HepG2 (cell line): ENCODE data around the gene ZNF217. TPM values are rescaled to one million over a fixed set of nuclear protein-coding genes. Genes with fewer than 3 reads are reported as not detected.

Source experiments
- ATAC-seq: fragments of 200-7000 bp; cut with Tn5 transposase; 3 replicates; pipeline ENCODE4 v1.9.1; 2020; ENCODE audit warnings: mild to moderate bottlenecking, moderate library complexity
- BruUV-seq: library from RNA; stranded (reverse); fragments of 400-500 nt; replicated peaks from 2 replicates; lab custom pipeline; 2021; lab: Mats Ljungman, UMichigan
- CTCF ChIA-PET: fragments of 300-600 bp; formaldehyde crosslinking; extraction: SDS; loops from one replicate; lab custom pipeline; 2021; ENCODE audit warnings: low total read pairs, inconsistent platforms, low intra/inter-chr PET ratio; lab: Yijun Ruan, JAX
- POLR2A ChIA-PET: fragments of 350-600 bp; sonication (Branson Sonifier 250); formaldehyde crosslinking; loops from one replicate; lab custom pipeline; 2020; ENCODE audit warnings: antibody characterized with exemption, inconsistent platforms; lab: Yijun Ruan, JAX
- DNase-seq: peaks from one replicate; pipeline ENCODE4 v3.0.0-alpha.2; 2015; ENCODE audit warnings: low spot score
- FAIRE-seq: peaks from 3 replicates; lab custom pipeline; 2011; peaks lifted over from hg19 to GRCh38; lab: Jason Lieb, UNC
- H2AFZ ChIP-seq: one replicate; pipeline ENCODE4 v1.6.1; 2011; ENCODE audit warnings: low read length, inconsistent platforms
- H3K27ac ChIP-seq: fragments of 300-600 bp; 3 replicates; pipeline ENCODE4 v1.8.0; 2011; ENCODE audit warnings: mixed run types, mild to moderate bottlenecking, mixed read lengths, low read length, inconsistent platforms; ENCODE audit not compliant: insufficient read depth; ENCODE audit errors: extremely low read length
- H3K27me3 ChIP-seq, 2 experiments: fragments of 200-600 bp in 1 of 2; 2 replicates in 1 of 2; 3 replicates in 1 of 2; pipeline versions ENCODE4 v1.6.0 to v1.8.0; 2011; ENCODE audit warnings: low read length in 2 of 2, mild to moderate bottlenecking in 2 of 2, moderate library complexity in 2 of 2, inconsistent platforms in 1 of 2; ENCODE audit not compliant: insufficient read depth in 2 of 2, control insufficient read depth in 1 of 2
- H3K36me3 ChIP-seq, 2 experiments: fragments of 200-600 bp in 1 of 2; replicated peaks in 1 of 2; 2 replicates in 1 of 2; 3 replicates in 1 of 2; pipeline versions ENCODE4 v1.5.1 to v1.8.0; 2011; ENCODE audit warnings: low read length in 2 of 2, inconsistent platforms in 1 of 2; ENCODE audit not compliant: insufficient read depth in 2 of 2, control insufficient read depth in 1 of 2
- H3K4me1 ChIP-seq: 2 replicates; pipeline ENCODE4 v1.5.1; 2012; ENCODE audit warnings: low read length, inconsistent platforms; ENCODE audit not compliant: insufficient read depth
- H3K4me2 ChIP-seq: 2 replicates; pipeline ENCODE4 v1.6.0; 2011; ENCODE audit warnings: low read depth, low read length, inconsistent platforms
- H3K4me3 ChIP-seq, 3 experiments: fragments of 200-600 bp in 1 of 3; sonication (generic), shearing (Covaris generic) in 1 of 3; replicated peaks in 1 of 3; 2 replicates each; pipeline ENCODE4 v1.5.1; 2011 to 2016; ENCODE audit warnings: low read length in 3 of 3, inconsistent platforms in 2 of 3, low read depth in 2 of 3, mild to moderate bottlenecking in 2 of 3, control low read depth in 1 of 3, mixed read lengths in 1 of 3; ENCODE audit not compliant: insufficient read depth in 1 of 3
- H3K79me2 ChIP-seq: one replicate; pipeline ENCODE4 v1.6.1; 2011; ENCODE audit warnings: low read length, inconsistent platforms; ENCODE audit not compliant: insufficient read depth
- H3K9ac ChIP-seq: 2 replicates; pipeline ENCODE4 v1.6.0; 2011; ENCODE audit warnings: mild to moderate bottlenecking, low read depth, low read length, inconsistent platforms; ENCODE audit not compliant: insufficient read depth
- H3K9me3 ChIP-seq: 2 replicates; pipeline ENCODE4 v1.5.1; 2012; ENCODE audit warnings: mild to moderate bottlenecking, low read length
- H4K20me1 ChIP-seq: 2 replicates; pipeline ENCODE4 v1.6.0; 2011; ENCODE audit warnings: inconsistent platforms, mild to moderate bottlenecking, low read length, moderate library complexity; ENCODE audit not compliant: insufficient read depth
- CBX1 ChIP-seq: IDR thresholded peaks from one replicate; pipeline ENCODE4 v1.6.1; 2016; ENCODE audit warnings: antibody characterized with exemption, low read depth
- TRIM24 ChIP-seq: sonication (generic); formaldehyde crosslinking; IDR thresholded peaks from 2 replicates; pipeline ENCODE4 v1.8.0; 2022; ENCODE audit warnings: mild to moderate bottlenecking, missing genetic modification reagents
- ZBTB37 ChIP-seq: sonication (generic); formaldehyde crosslinking; IDR thresholded peaks from 2 replicates; pipeline ENCODE4 v1.4.0; 2020; ENCODE audit warnings: mild to moderate bottlenecking, missing genetic modification reagents
- ZNF619 ChIP-seq: sonication (generic); formaldehyde crosslinking; IDR thresholded peaks from 2 replicates; pipeline ENCODE4 v1.4.0; 2020; ENCODE audit warnings: mild to moderate bottlenecking, missing genetic modification reagents
- WGBS: methylation state at CpG from one replicate; pipeline ENCODE4 v1.1.6; 2017; ENCODE audit warnings: low lambda C conversion rate; 5-methylcytosine and 5-hydroxymethylcytosine counted together
- in situ Hi-C: cut with HindIII; loops from 2 replicates; pipeline ENCODE4 v1.10.0; 2017; ENCODE audit warnings: low pct_unique_long_range_greater_than_20kb; ENCODE audit not compliant: extremely low pct_ligation_motif_present
- intact Hi-C: fragments of 100-400 bp; cut with micrococcal nuclease; formaldehyde crosslinking; loops from one replicate; pipeline ENCODE4 v1.10.0; 2022; ENCODE audit not compliant: unreplicated experiment
- polyA plus RNA-seq, 8 experiments: library from polyadenylated mRNA; depleted of rRNA in 3 of 8; stranded (reverse) in 7 of 8; unstranded in 1 of 8; fragments of >200 nt; fragmentation: Illumina TruSeq in 4 of 8; extraction: Trizol in 4 of 8; gene quantifications; 2 replicates each; pipeline versions ENCODE4 v1.2.1 to v1.2.3, GENCODE V29; 2011 to 2016; ENCODE audit warnings: low read depth in 4 of 8, missing spikeins in 1 of 8, mixed read lengths in 1 of 8; ENCODE audit not compliant: insufficient read depth in 1 of 8
- total RNA-seq, 5 experiments: library from RNA; depleted of rRNA; stranded (reverse); fragments of >200 nt; fragmentation: Illumina TruSeq; extraction: Trizol; gene quantifications; 2 replicates each; pipeline ENCODE4 v1.2.3, GENCODE V29; 2016; ENCODE audit warnings: low read depth in 1 of 5
- TF ChIP-seq, protein P1 (sequence below): sonication (generic); formaldehyde crosslinking; conservative IDR thresholded peaks from 2 replicates; pipeline ENCODE4 v1.8.1; 2023; ENCODE audit warnings: missing genetic modification reagents
- TF ChIP-seq, protein P2 (sequence below): sonication (generic); formaldehyde crosslinking; IDR thresholded peaks from 2 replicates; pipeline ENCODE4 v1.4.0; 2020; ENCODE audit warnings: missing genetic modification reagents, borderline replicate concordance
- TF ChIP-seq, protein P3 (sequence below): sonication (generic); formaldehyde crosslinking; IDR thresholded peaks from 2 replicates; pipeline ENCODE4; 2020; ENCODE audit warnings: missing genetic modification reagents, mild to moderate bottlenecking, borderline replicate concordance

The ZNF217 gene
- total and polyA plus RNA-seq, 2 of the 13 experiments (the other 11 are each of a cell fraction or from before 2014, with no cell fraction given), result 22.3 to 29.8 TPM

DNA sequence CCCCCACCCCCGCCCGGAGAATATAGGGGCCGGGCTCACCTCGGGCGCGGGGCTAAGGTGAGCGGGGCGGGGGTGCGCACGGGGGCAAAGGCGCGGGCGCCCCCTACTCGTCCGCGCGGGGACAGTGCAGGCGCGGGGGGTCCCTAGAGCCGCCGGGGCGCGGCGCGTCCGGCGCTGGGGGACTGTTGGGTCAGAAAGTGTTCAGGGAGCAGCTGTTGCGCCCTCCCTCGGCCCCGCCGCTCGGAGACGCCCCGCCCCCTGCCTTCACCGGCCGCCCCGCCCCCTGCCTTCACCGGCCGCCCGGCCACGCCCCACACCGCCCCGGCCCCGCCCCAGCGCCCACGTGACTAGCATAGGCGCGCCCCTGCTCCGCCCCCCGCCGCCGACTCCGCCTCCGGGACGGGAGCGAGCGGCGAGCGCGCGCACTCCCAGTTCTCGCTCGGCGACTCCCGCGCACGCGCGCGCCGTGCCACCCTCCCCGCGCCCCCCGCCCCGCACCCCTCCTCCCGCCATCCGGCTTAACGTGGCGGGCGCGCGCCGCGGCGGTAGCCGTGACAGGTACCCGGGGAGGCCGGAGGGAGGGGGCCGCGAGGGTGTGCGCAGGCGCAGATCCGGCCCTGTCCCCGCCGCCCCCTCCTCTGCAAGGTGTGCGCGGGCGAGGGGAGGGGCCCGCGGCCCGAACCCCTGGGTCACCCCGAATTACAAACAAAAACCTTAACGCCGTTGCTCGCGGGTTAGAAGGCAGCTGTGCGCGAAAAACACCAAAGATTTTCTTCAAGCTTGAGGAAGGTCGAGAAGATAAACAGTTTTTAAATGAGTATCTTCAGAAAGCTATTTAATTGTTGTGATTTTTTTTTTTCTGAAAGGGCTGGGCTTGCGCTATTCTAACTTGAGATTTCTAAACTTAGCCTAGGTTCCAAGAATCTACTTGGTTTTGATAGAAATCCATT, 704 bp upstream of the ZNF217 start:
- FAIRE-seq (no peak), DNase-seq (peak; percentile 89), ATAC-seq (peak; percentile 88)
- Histone ChIP-seq H3K4me2 (peak overlapping the region; percentile 99), H3K9ac (peak overlapping the region; percentile 89), H3K27ac (peak overlapping the region; percentile 87), H3K36me3 (no peaks in the 10 kb centered on the region), H3K4me3 (peak overlapping the region; percentile 89 to 98 (median 90)), H4K20me1 (no peaks in the 10 kb centered on the region; the same call in 1 of the 2 replicates), H3K27me3 (no peaks in the 10 kb centered on the region; a peak in 1 of 5 replicates), H3K79me2 (peaks cover 44% of the 10 kb centered on the region), H2AFZ (no peak overlapping the region), H3K9me3 (no peaks in the 10 kb centered on the region), H3K4me1 (peaks cover 43% of the 10 kb centered on the region)
- no TSS peak for BruUV-seq
- ChIA-PET POLR2A (interaction anchor here (0.6 to 9.2 kb wide), 43 partner anchors 8 to 555 kb away, joined by 3 to 164 read pairs (median 5); no protein-coding TSS in a partner anchor), CTCF (interaction anchor here (2.5 kb wide), 1 partner anchor 15 kb away, joined by 18 read pairs; no protein-coding TSS in a partner anchor)
- in situ Hi-C loops, result no loop called here
- WGBS, result under 1% methylated on average over 52 of the region's 110 CpGs
- intact Hi-C loops, result loop anchor here (1.0 to 5.0 kb wide), 4 partner anchors 15 to 275 kb away; no protein-coding TSS in a partner anchor
- TF ChIP-seq ZNF619 (CRISPR knock-in tag) (no peak), ZBTB37 (CRISPR knock-in tag) (no peak), TRIM24 (no peak), CBX1 (no peak)
- TF ChIP-seq, protein P1, sequence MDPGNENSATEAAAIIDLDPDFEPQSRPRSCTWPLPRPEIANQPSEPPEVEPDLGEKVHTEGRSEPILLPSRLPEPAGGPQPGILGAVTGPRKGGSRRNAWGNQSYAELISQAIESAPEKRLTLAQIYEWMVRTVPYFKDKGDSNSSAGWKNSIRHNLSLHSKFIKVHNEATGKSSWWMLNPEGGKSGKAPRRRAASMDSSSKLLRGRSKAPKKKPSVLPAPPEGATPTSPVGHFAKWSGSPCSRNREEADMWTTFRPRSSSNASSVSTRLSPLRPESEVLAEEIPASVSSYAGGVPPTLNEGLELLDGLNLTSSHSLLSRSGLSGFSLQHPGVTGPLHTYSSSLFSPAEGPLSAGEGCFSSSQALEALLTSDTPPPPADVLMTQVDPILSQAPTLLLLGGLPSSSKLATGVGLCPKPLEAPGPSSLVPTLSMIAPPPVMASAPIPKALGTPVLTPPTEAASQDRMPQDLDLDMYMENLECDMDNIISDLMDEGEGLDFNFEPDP (CRISPR knock-in tag), result no peak
- TF ChIP-seq, protein P2, sequence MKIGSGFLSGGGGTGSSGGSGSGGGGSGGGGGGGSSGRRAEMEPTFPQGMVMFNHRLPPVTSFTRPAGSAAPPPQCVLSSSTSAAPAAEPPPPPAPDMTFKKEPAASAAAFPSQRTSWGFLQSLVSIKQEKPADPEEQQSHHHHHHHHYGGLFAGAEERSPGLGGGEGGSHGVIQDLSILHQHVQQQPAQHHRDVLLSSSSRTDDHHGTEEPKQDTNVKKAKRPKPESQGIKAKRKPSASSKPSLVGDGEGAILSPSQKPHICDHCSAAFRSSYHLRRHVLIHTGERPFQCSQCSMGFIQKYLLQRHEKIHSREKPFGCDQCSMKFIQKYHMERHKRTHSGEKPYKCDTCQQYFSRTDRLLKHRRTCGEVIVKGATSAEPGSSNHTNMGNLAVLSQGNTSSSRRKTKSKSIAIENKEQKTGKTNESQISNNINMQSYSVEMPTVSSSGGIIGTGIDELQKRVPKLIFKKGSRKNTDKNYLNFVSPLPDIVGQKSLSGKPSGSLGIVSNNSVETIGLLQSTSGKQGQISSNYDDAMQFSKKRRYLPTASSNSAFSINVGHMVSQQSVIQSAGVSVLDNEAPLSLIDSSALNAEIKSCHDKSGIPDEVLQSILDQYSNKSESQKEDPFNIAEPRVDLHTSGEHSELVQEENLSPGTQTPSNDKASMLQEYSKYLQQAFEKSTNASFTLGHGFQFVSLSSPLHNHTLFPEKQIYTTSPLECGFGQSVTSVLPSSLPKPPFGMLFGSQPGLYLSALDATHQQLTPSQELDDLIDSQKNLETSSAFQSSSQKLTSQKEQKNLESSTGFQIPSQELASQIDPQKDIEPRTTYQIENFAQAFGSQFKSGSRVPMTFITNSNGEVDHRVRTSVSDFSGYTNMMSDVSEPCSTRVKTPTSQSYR (CRISPR knock-in tag), result peak; percentile 70; the same call in 1 of the 2 replicates
- TF ChIP-seq, protein P3, sequence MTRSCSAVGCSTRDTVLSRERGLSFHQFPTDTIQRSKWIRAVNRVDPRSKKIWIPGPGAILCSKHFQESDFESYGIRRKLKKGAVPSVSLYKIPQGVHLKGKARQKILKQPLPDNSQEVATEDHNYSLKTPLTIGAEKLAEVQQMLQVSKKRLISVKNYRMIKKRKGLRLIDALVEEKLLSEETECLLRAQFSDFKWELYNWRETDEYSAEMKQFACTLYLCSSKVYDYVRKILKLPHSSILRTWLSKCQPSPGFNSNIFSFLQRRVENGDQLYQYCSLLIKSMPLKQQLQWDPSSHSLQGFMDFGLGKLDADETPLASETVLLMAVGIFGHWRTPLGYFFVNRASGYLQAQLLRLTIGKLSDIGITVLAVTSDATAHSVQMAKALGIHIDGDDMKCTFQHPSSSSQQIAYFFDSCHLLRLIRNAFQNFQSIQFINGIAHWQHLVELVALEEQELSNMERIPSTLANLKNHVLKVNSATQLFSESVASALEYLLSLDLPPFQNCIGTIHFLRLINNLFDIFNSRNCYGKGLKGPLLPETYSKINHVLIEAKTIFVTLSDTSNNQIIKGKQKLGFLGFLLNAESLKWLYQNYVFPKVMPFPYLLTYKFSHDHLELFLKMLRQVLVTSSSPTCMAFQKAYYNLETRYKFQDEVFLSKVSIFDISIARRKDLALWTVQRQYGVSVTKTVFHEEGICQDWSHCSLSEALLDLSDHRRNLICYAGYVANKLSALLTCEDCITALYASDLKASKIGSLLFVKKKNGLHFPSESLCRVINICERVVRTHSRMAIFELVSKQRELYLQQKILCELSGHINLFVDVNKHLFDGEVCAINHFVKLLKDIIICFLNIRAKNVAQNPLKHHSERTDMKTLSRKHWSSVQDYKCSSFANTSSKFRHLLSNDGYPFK, result no peak
